Measurements from ENCODE around the gene PIP4P1. TPM values are rescaled to one million over a fixed set of nuclear protein-coding genes. Genes with fewer than 3 reads are reported as not detected.
"Not testable (repeated sequence)": the region's sequence is repeated elsewhere in the genome, so short reads cannot be mapped to it uniquely, and the experiment has no call there.

Gene PIP4P1
- total RNA-seq: 10 to 100 TPM; 61.5 to 68.2 (median 63.3) TPM
- 43.5 TPM for total RNA-seq (2013)

DNA sequence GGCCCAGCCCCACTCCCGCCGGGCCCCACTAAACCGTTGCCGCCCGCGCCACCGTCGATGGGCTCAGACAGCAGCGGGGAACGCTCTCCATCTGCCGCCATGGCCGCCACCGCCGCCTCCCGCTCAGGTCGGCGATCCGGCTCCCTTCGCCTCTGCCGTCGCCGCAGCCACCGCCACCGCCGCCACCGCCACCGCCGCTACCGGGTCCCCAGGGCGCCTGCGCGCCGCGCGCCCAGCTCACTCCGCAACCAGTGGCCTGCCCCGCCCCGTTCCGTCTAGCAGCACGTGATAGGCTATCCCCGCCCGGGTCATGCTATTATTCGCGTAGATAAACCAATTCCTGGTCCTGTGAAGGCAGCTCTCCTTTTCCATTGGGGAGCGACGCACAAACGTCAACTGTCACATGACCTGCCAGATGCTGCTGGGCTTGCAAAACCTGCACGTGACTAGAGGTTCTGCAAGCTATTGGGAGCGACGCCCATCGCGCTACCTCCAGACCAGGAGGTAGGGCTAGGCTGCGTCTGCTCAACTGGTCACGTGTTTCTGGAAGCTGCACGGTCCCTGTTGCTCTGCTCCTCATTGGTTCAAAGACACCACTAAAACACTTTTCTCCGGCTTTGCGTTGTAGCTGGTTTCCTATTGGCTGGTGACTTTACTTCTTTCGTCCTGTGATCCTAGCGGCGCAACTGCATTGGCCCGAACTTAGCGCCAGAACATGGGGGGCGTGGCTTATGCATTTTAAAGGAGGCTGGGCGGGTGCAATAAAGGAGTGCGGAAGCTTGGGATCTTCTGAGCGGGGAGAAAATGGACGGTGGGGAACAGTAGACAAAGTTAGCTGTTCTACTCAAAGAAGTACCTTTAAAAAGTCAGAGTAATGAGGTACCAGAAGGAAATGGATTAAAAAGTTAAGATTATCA lies at the start of gene PIP4P1:
TSS of gene PIP4P1 (minus strand) at position 210 of the 917 bp plus-strand sequence. CDS start at position 101, 109 bp downstream.
- intact Hi-C loops (cut with micrococcal nuclease): loop anchor here (1.0 to 5.0 kb wide), 2 partner anchors 9 to 641 kb away; partner anchors contain the start of gene TMEM253
- Mint-ChIP-seq H3K27ac (peak within 1 kb of the TSS; percentile 94 to 95), H3K36me3 (peaks cover 7% of the 10 kb centered on the region), H3K9me3 (no peaks in the 10 kb centered on the region), H3K4me1 (peaks cover 26 to 33% of the 10 kb centered on the region in 2 donors), H3K4me3 (peak within 1 kb of the TSS; percentile 89), H3K27me3 (ENCODE audit: low read depth in 2 of 2) (no peaks in the 10 kb centered on the region)
- H3K9me3 ChIP-seq (ENCODE audit: control insufficient read depth, insufficient read depth, low read length): no peaks in the 10 kb centered on the region
- under 1% methylated on average over 67 of the region's 67 CpGs for WGBS (ENCODE audit: insufficient coverage)
- H3K4me1 ChIP-seq (ENCODE audit: control insufficient read depth, insufficient read depth, low read length): peaks cover 28% of the 10 kb centered on the region
- no peak for TF ChIP-seq CTCF (IDR thresholded peaks at IDR 0.05)
- ATAC-seq: peak; percentile 87 to 96 (median 88)
- H3K27me3 ChIP-seq (ENCODE audit: control insufficient read depth, insufficient read depth, low read length): no peaks in the 10 kb centered on the region
- DNase-seq: peak; percentile 97 to 99
- H3K4me3 ChIP-seq (ENCODE audit: low read length): peak within 1 kb of the TSS; percentile 84
- peak within 1 kb of the TSS; percentile 95 for H3K27ac ChIP-seq (ENCODE audit: low read length)
- H3K36me3 ChIP-seq (ENCODE audit: control insufficient read depth, insufficient read depth, low read length): peaks cover 36% of the 10 kb centered on the region

DNA sequence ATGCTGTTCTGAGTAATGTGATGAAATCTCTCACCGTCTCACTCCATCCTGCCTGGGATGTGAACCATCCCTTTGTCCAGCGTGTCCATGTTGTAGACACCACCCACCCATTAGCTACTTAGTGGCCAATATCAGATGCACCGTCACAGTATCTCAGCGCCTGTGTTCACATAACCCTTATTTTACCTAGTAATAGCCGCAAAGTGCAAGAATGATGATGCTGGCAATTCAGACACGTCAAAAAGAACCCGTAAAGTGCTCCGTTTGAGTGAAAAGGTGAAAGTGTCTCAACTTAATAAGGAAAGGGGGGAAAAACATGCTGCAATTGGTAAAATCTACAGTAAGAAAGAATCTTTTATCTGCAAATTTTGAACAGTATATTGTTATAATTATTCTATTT lies 47.1 kb upstream of the PIP4P1 start:
- 85% methylated on average over 8 of the region's 8 CpGs for WGBS (ENCODE audit: insufficient coverage)
- intact Hi-C loops (cut with micrococcal nuclease): no loop called here
- H3K36me3 ChIP-seq (ENCODE audit: control insufficient read depth, insufficient read depth, low read length): no peaks in the 10 kb centered on the region
- no peaks in the 10 kb centered on the region for H3K36me3 Mint-ChIP-seq
- H3K4me1 Mint-ChIP-seq: no peaks in the 10 kb centered on the region
- ATAC-seq (no peak), DNase-seq (no peak)
- H3K27me3 ChIP-seq (ENCODE audit: control insufficient read depth, insufficient read depth, low read length): no peaks in the 10 kb centered on the region
- H3K4me3 ChIP-seq (ENCODE audit: low read length): no peak overlapping the region
- TF ChIP-seq CTCF (IDR thresholded peaks at IDR 0.05): no peak
- no peaks in the 10 kb centered on the region for H3K9me3 ChIP-seq (ENCODE audit: control insufficient read depth, insufficient read depth, low read length)
- peaks cover 6 to 7% of the 10 kb centered on the region in 2 donors for H3K27me3 Mint-ChIP-seq (ENCODE audit: low read depth in 2 of 2)
- H3K9me3 Mint-ChIP-seq: no peaks in the 10 kb centered on the region
- H3K27ac ChIP-seq (ENCODE audit: low read length): no peak overlapping the region
- H3K4me3 Mint-ChIP-seq: no peak overlapping the region
- no peak overlapping the region for H3K27ac Mint-ChIP-seq
- no peaks in the 10 kb centered on the region for H3K4me1 ChIP-seq (ENCODE audit: control insufficient read depth, insufficient read depth, low read length)

GRCh38 chr14:20507537-20507936 lies 46.3 kb upstream of the PIP4P1 start:
- H3K4me1 Mint-ChIP-seq; H3K4me1 ChIP-seq (ENCODE audit: control insufficient read depth, insufficient read depth, low read length); intact Hi-C loops (cut with micrococcal nuclease); H3K27me3 ChIP-seq (ENCODE audit: control insufficient read depth, insufficient read depth, low read length); H3K4me3 ChIP-seq (ENCODE audit: low read length); H3K36me3 Mint-ChIP-seq; H3K9me3 Mint-ChIP-seq; H3K36me3 ChIP-seq (ENCODE audit: control insufficient read depth, insufficient read depth, low read length); H3K4me3 Mint-ChIP-seq; ATAC-seq; H3K27ac ChIP-seq (ENCODE audit: low read length); DNase-seq; H3K27ac Mint-ChIP-seq; H3K9me3 ChIP-seq (ENCODE audit: control insufficient read depth, insufficient read depth, low read length); H3K27me3 Mint-ChIP-seq (ENCODE audit: low read depth in 2 of 2): not testable (repeated sequence)
- 100% methylated on average over 2 of the region's 3 CpGs for WGBS (ENCODE audit: insufficient coverage)

DNA sequence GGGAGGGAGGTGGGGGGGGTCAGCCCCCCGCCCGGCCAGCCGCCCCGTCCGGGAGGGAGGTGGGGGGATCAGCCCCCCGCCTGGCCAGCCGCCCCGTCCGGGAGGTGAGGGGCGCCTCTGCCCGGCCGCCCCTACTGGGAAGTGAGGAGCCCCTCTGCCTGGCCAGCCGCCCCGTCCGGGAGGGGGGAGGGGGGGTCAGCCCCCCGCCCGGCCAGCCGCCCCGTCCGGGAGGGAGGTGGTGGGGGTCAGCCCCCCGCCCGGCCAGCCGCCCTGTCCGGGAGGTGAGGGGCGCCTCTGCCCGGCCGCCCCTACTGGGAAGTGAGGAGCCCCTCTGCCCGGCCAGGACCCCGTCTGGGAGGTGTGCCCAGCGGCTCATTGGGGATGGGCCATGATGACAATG lies 45.5 kb upstream of the PIP4P1 start:
- H3K27ac Mint-ChIP-seq; H3K36me3 Mint-ChIP-seq; H3K4me3 ChIP-seq (ENCODE audit: low read length); H3K27ac ChIP-seq (ENCODE audit: low read length); H3K4me1 ChIP-seq (ENCODE audit: control insufficient read depth, insufficient read depth, low read length); H3K36me3 ChIP-seq (ENCODE audit: control insufficient read depth, insufficient read depth, low read length); H3K27me3 Mint-ChIP-seq (ENCODE audit: low read depth in 2 of 2); H3K4me3 Mint-ChIP-seq; DNase-seq; H3K9me3 ChIP-seq (ENCODE audit: control insufficient read depth, insufficient read depth, low read length); H3K4me1 Mint-ChIP-seq; H3K9me3 Mint-ChIP-seq; H3K27me3 ChIP-seq (ENCODE audit: control insufficient read depth, insufficient read depth, low read length); intact Hi-C loops (cut with micrococcal nuclease); ATAC-seq: not testable (repeated sequence)
- no CpG with 5 or more reads among the region's 30 CpGs for WGBS (ENCODE audit: insufficient coverage)

GRCh38 chr14:20506276-20506675 lies 45.0 kb upstream of the PIP4P1 start:
- H3K27ac Mint-ChIP-seq; H3K4me3 Mint-ChIP-seq; ATAC-seq; H3K27me3 Mint-ChIP-seq (ENCODE audit: low read depth in 2 of 2); H3K36me3 Mint-ChIP-seq; H3K9me3 ChIP-seq (ENCODE audit: control insufficient read depth, insufficient read depth, low read length); H3K4me1 ChIP-seq (ENCODE audit: control insufficient read depth, insufficient read depth, low read length); H3K4me3 ChIP-seq (ENCODE audit: low read length); H3K27ac ChIP-seq (ENCODE audit: low read length); intact Hi-C loops (cut with micrococcal nuclease); H3K4me1 Mint-ChIP-seq; H3K27me3 ChIP-seq (ENCODE audit: control insufficient read depth, insufficient read depth, low read length); H3K9me3 Mint-ChIP-seq; H3K36me3 ChIP-seq (ENCODE audit: control insufficient read depth, insufficient read depth, low read length); DNase-seq: not testable (repeated sequence)
- 92% methylated on average over 4 of the region's 30 CpGs for WGBS (ENCODE audit: insufficient coverage)

All from natural killer cell (primary cell).